BE2C (cell line): ENCODE results near the gene MGST2.

Experiments used
- DNase-seq: peaks from one replicate; pipeline ENCODE4 v3.0.0-alpha.2; 2020
- H3K27me3 ChIP-seq: fragments of 250-450 bp; sonication (Bioruptor Pico); 2 replicates; pipeline ENCODE4 v1.5.1; 2020; ENCODE audit warnings: mild to moderate bottlenecking
- H3K36me3 ChIP-seq: fragments of 250-450 bp; sonication (Bioruptor Pico); 2 replicates; pipeline ENCODE4 v1.5.1; 2020; ENCODE audit warnings: mild to moderate bottlenecking
- H3K4me1 ChIP-seq: fragments of 250-450 bp; sonication (Bioruptor Pico); 2 replicates; pipeline ENCODE4 v1.5.1; 2020
- H3K4me3 ChIP-seq: 2 replicates; pipeline ENCODE4 v1.5.1; 2011; ENCODE audit warnings: low read depth, low read length
- H3K9me3 ChIP-seq: fragments of 250-450 bp; sonication (Bioruptor Pico); 2 replicates; pipeline ENCODE4 v1.5.1; 2020
- CTCF ChIP-seq: IDR thresholded peaks from 2 replicates; pipeline ENCODE4 v1.5.1; 2012; ENCODE audit warnings: mild to moderate bottlenecking, low read depth, low read length

Gene MGST2

GRCh38 chr4:139641218-139641617 lies 24.4 kb upstream of the MGST2 start:
- Histone ChIP-seq H3K4me3 (no peak overlapping the region), H3K9me3 (peaks cover 5% of the 10 kb centered on the region; the same call in 1 of the 2 replicates), H3K4me1 (no peaks in the 10 kb centered on the region), H3K36me3 (no peaks in the 10 kb centered on the region), H3K27me3 (no peaks in the 10 kb centered on the region)
- TF ChIP-seq CTCF = no peak
- no peak for DNase-seq

GRCh38 chr4:139642364-139642763 lies 23.3 kb upstream of the MGST2 start:
- Histone ChIP-seq H3K9me3 (peaks cover 5% of the 10 kb centered on the region; the same call in 1 of the 2 replicates), H3K36me3 (no peaks in the 10 kb centered on the region), H3K4me1 (no peaks in the 10 kb centered on the region), H3K27me3 (no peaks in the 10 kb centered on the region), H3K4me3 (no peak overlapping the region)
- no peak for DNase-seq
- no peak for TF ChIP-seq CTCF

- Histone ChIP-seq H3K9me3 (peaks cover 5% of the 10 kb centered on the region; the same call in 1 of the 2 replicates), H3K27me3 (no peaks in the 10 kb centered on the region), H3K36me3 (no peaks in the 10 kb centered on the region), H3K4me1 (no peaks in the 10 kb centered on the region), H3K4me3 (no peak overlapping the region)
- DNase-seq = no peak
- TF ChIP-seq CTCF = no peak
Measured at GRCh38 chr4:139643042-139643895, 22.4 kb upstream of the MGST2 start.

- no peaks in the 10 kb centered on the region for H3K27me3 ChIP-seq
- TF ChIP-seq CTCF = no peak
- H3K36me3 ChIP-seq = no peaks in the 10 kb centered on the region
- no peaks in the 10 kb centered on the region for H3K9me3 ChIP-seq
- H3K4me3 ChIP-seq = no peak overlapping the region
- H3K4me1 ChIP-seq = no peaks in the 10 kb centered on the region
- DNase-seq = no peak
Measured at GRCh38 chr4:139645458-139645857, 20.2 kb upstream of the MGST2 start.

DNA sequence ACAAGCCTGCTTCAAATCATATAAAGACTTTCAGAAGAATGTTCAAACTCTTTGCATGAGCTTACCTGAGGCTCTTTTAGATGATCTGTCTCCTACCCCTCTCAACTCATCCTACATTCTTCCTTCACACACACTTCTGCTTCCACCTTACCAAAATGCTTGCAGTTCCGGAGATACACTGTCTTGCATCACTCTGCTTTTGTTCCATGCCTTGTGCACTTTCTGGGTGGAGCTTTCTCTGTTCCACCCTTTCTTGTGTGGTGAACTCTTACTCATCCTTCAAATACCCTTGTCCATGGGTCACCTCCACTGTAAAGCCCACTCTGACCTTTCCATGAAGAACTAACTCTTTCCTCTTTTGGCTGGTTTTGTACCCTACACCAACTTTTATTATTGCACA lies 18.4 kb upstream of the MGST2 start:
- Histone ChIP-seq H3K4me3 (no peak overlapping the region), H3K4me1 (no peaks in the 10 kb centered on the region), H3K9me3 (no peaks in the 10 kb centered on the region), H3K27me3 (no peaks in the 10 kb centered on the region), H3K36me3 (no peaks in the 10 kb centered on the region)
- TF ChIP-seq CTCF = no peak
- no peak for DNase-seq

DNA sequence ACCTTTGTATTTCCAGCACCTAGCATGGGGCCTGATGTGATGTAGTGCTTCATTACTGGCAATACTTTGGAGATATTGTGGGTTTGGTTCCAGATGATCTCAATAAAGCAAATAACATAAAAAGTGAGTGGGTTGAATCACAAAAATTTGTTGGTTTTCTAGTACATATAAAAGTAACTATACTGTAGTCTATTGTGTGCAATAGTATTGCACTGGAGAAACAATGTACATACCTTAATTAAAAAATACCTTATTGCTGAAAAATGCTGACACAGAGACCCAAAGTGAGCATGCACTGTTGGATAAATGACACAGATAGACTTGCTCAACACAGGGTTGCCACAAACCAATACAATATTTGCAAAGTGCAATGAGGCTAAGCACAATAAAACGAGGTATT lies 17.7 kb upstream of the MGST2 start:
- no peak for TF ChIP-seq CTCF
- no peak for DNase-seq
- H3K36me3 ChIP-seq = no peaks in the 10 kb centered on the region
- H3K27me3 ChIP-seq = no peaks in the 10 kb centered on the region
- no peaks in the 10 kb centered on the region for H3K4me1 ChIP-seq
- no peak overlapping the region for H3K4me3 ChIP-seq
- H3K9me3 ChIP-seq = no peaks in the 10 kb centered on the region
